Tibial nerve (tissue), 4 donors: ENCODE data around the gene GALNTL6. TPM values are rescaled to one million over a fixed set of nuclear protein-coding genes. Genes with fewer than 3 reads are reported as not detected.
"Not testable (repeated sequence)": the region's sequence is repeated elsewhere in the genome, so short reads cannot be mapped to it uniquely, and the experiment has no call there.

Experiments used
- DNase-seq, 2 donors: peaks; one replicate each; pipeline ENCODE4 v3.0.0-alpha.2; 2019; ENCODE audit warnings: low spot score in 2 of 2
- H3K27ac ChIP-seq, 4 donors: fragments of 200-600 bp; sonication (generic) in 3 of 4; one replicate each; pipeline ENCODE4 v1.5.1; 2017 to 2019; ENCODE audit warnings: mild to moderate bottlenecking in 1 of 4
- H3K27me3 ChIP-seq, 2 donors: fragments of 200-600 bp; sonication (generic) in 1 of 2; one replicate each; pipeline versions ENCODE4 v1.5.1 to v1.6.0; 2017 to 2019
- H3K36me3 ChIP-seq, 3 donors: fragments of 200-600 bp; sonication (generic); one replicate each; pipeline ENCODE4 v1.5.1; 2018 to 2019
- H3K4me1 ChIP-seq, 4 donors: fragments of 200-600 bp; sonication (generic) in 3 of 4; one replicate each; pipeline ENCODE4 v1.5.1; 2017 to 2019
- H3K4me3 ChIP-seq, 4 donors: fragments of 200-600 bp; sonication (generic) in 3 of 4; one replicate each; pipeline ENCODE4 v1.5.1; 2017 to 2019; ENCODE audit warnings: mild to moderate bottlenecking in 1 of 4, moderate library complexity in 1 of 4
- H3K9me3 ChIP-seq, 4 donors: fragments of 200-600 bp; sonication (generic) in 3 of 4; one replicate each; pipeline ENCODE4 v1.5.1; 2017 to 2019
- CTCF ChIP-seq, 5 experiments: fragments of 200-600 bp in 3 of 5; fragments of 450-650 bp in 2 of 5; sonication (generic) in 3 of 5; IDR thresholded peaks; one replicate each; pipeline ENCODE4 v1.5.1; 2016 to 2019; ENCODE audit warnings: antibody characterized with exemption in 5 of 5, mild to moderate bottlenecking in 3 of 5, moderate library complexity in 2 of 5
- EP300 ChIP-seq, 2 donors: sonication (generic); formaldehyde crosslinking; IDR thresholded peaks; one replicate each; pipeline ENCODE4 v1.6.1; 2017; ENCODE audit warnings: antibody characterized with exemption in 2 of 2, mild to moderate bottlenecking in 1 of 2
- POLR2A ChIP-seq, 2 donors: fragments of 450-650 bp; IDR thresholded peaks; one replicate each; pipeline ENCODE4 v1.6.1; 2017; ENCODE audit warnings: antibody characterized with exemption in 2 of 2, mild to moderate bottlenecking in 2 of 2, moderate library complexity in 2 of 2
- WGBS, 2 donors: methylation state at CpG; one replicate each; pipeline ENCODE4 v1.1.5; 2018; 5-methylcytosine and 5-hydroxymethylcytosine counted together
- total RNA-seq, 4 donors: library from RNA; depleted of rRNA; stranded (reverse); fragments of >200 nt; gene quantifications; one replicate each; pipeline ENCODE4 v1.1.0, GENCODE V29; 2016

The GALNTL6 gene
- total RNA-seq, 4 donors from 2014 or later: not detected

GRCh38 chr4:172900900-172901299 lies 1087.7 kb downstream of the GALNTL6 start:
- Histone ChIP-seq H3K27ac (no peak overlapping the region), H3K4me1 (no peaks in the 10 kb centered on the region), H3K36me3 (no peaks in the 10 kb centered on the region), H3K4me3 (no peak overlapping the region), H3K27me3 (no peaks in the 10 kb centered on the region), H3K9me3 (peaks cover 0 to 10% (median 0%) of the 10 kb centered on the region in 4 donors)
- TF ChIP-seq POLR2A (IDR thresholded peaks at IDR 0.05) (no peak), EP300 (IDR thresholded peaks at IDR 0.05) (no peak), CTCF (IDR thresholded peaks at IDR 0.05) (no peak)
- 25 to 28% methylated on average over 4 of the region's 4 CpGs for WGBS, 2 donors
- no peak for DNase-seq

GRCh38 chr4:172912468-172912867 lies 1099.3 kb downstream of the GALNTL6 start:
- DNase-seq, H3K27ac ChIP-seq, H3K9me3 ChIP-seq, H3K36me3 ChIP-seq, H3K4me1 ChIP-seq, H3K27me3 ChIP-seq, H3K4me3 ChIP-seq: not testable (repeated sequence)
- 84 to 92% methylated on average over 8 of the region's 8 CpGs for whole genome bisulfite sequencing, 2 donors

- not testable (repeated sequence) for H3K9me3 ChIP-seq, DNase-seq, H3K4me3 ChIP-seq, H3K27me3 ChIP-seq, H3K27ac ChIP-seq, H3K4me1 ChIP-seq, H3K36me3 ChIP-seq
- WGBS, 2 donors: 87 to 92% methylated on average over 3 of the region's 3 CpGs
Observed at GRCh38 chr4:172917403-172917802, 1104.2 kb downstream of the GALNTL6 start.

- no peaks in the 10 kb centered on the region for H3K27me3 ChIP-seq
- H3K4me3 ChIP-seq: no peak overlapping the region
- H3K9me3 ChIP-seq: peaks cover 0 to 3% (median 0%) of the 10 kb centered on the region in 4 donors
- 90 to 96% methylated on average over 5 of the region's 5 CpGs for WGBS, 2 donors
- no peak for DNase-seq
- H3K4me1 ChIP-seq: no peaks in the 10 kb centered on the region
- H3K27ac ChIP-seq: no peak overlapping the region
- no peaks in the 10 kb centered on the region for H3K36me3 ChIP-seq
- no peak for TF ChIP-seq CTCF (IDR thresholded peaks at IDR 0.05)
- TF ChIP-seq POLR2A (IDR thresholded peaks at IDR 0.05): no peak
- no peak for TF ChIP-seq EP300 (IDR thresholded peaks at IDR 0.05)
Observed at GRCh38 chr4:172919269-172919668, 1106.1 kb downstream of the GALNTL6 start.

- Histone ChIP-seq H3K9me3 (no peaks in the 10 kb centered on the region), H3K27ac (no peak overlapping the region), H3K4me1 (no peaks in the 10 kb centered on the region), H3K4me3 (no peak overlapping the region), H3K27me3 (no peaks in the 10 kb centered on the region), H3K36me3 (no peaks in the 10 kb centered on the region)
- 76% methylated on average over 5 of the region's 5 CpGs for WGBS, 2 donors
- DNase-seq: no peak
- TF ChIP-seq CTCF (IDR thresholded peaks at IDR 0.05) (no peak), EP300 (IDR thresholded peaks at IDR 0.05) (no peak), POLR2A (IDR thresholded peaks at IDR 0.05) (no peak)
Observed at GRCh38 chr4:172927096-172927814, 1114.1 kb downstream of the GALNTL6 start.

- Histone ChIP-seq H3K27me3 (no peaks in the 10 kb centered on the region), H3K27ac (no peak overlapping the region), H3K4me3 (no peak overlapping the region), H3K9me3 (no peaks in the 10 kb centered on the region), H3K36me3 (no peaks in the 10 kb centered on the region), H3K4me1 (no peaks in the 10 kb centered on the region)
- no peak for DNase-seq
- TF ChIP-seq EP300 (IDR thresholded peaks at IDR 0.05): no peak
- no peak for TF ChIP-seq CTCF (IDR thresholded peaks at IDR 0.05)
- TF ChIP-seq POLR2A (IDR thresholded peaks at IDR 0.05): no peak
Observed at GRCh38 chr4:172928347-172928746, 1115.1 kb downstream of the GALNTL6 start.
